Activated naive CD8-positive, alpha-beta T cell treated with anti-CD3 and anti-CD28 coated beads, Interleukin-2, amount 50 U/mL, for 24 hours (primary cell): Measurements from ENCODE around the gene ZNF22.

Experiments used
- ATAC-seq: fragments of 150-1000 bp; cut with Tn5 transposase; one replicate; pipeline ENCODE4 v1.10.0; 2021
- DNase-seq: peaks from one replicate; pipeline ENCODE4 v3.0.0; 2021
- H3K27ac Mint-ChIP-seq: one replicate; pipeline ENCODE4 v1.8.0; 2021; ENCODE audit warnings: mild to moderate bottlenecking, mixed read lengths
- H3K27me3 Mint-ChIP-seq: one replicate; pipeline ENCODE4 v1.8.0; 2021; ENCODE audit warnings: mixed read lengths
- H3K36me3 Mint-ChIP-seq: one replicate; pipeline ENCODE4 v1.8.0; 2021; ENCODE audit warnings: low read depth, mixed read lengths
- H3K4me1 Mint-ChIP-seq: one replicate; pipeline ENCODE4 v1.8.0; 2021; ENCODE audit warnings: mixed read lengths
- H3K4me3 Mint-ChIP-seq: one replicate; pipeline ENCODE4 v1.8.0; 2021; ENCODE audit warnings: mild to moderate bottlenecking, moderate library complexity, mixed read lengths
- H3K9me3 Mint-ChIP-seq: one replicate; pipeline ENCODE4 v1.8.0; 2021; ENCODE audit warnings: mixed read lengths

The ZNF22 gene

DNA sequence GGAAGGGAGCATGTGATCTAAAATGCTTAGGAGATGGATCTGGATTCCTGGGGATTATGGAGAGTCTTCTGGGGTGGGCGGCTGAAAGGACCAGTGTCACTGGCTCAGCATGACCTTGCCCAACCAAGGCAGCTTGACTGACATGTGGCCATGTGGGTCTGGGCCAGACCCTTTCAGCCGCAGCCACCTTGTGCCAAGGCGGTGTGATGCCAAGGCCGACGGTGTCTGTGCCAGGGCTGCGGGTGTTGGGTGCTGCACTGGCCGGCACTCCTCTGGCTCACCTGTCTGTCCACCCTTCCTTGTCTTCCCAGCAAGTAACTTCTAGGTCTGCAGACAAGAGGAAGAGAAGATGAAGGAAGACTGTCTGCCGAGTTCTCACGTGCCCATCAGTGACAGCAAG, 30.9 kb upstream of the ZNF22 start:
- H3K4me3 Mint-ChIP-seq: no peak overlapping the region
- DNase-seq (no peak), ATAC-seq (no peak)
- peaks cover 69% of the 10 kb centered on the region for H3K4me1 Mint-ChIP-seq
- no peaks in the 10 kb centered on the region for H3K36me3 Mint-ChIP-seq
- H3K27ac Mint-ChIP-seq: no peak overlapping the region
- H3K27me3 Mint-ChIP-seq: no peaks in the 10 kb centered on the region
- no peaks in the 10 kb centered on the region for H3K9me3 Mint-ChIP-seq

GRCh38 chr10:44970812-44971395, 29.8 kb upstream of the ZNF22 start:
- Mint-ChIP-seq H3K36me3 (no peaks in the 10 kb centered on the region), H3K27ac (no peak overlapping the region), H3K4me1 (peaks cover 63% of the 10 kb centered on the region), H3K27me3 (no peaks in the 10 kb centered on the region), H3K4me3 (no peak overlapping the region), H3K9me3 (no peaks in the 10 kb centered on the region)
- DNase-seq: no peak
- ATAC-seq: no peak

DNA sequence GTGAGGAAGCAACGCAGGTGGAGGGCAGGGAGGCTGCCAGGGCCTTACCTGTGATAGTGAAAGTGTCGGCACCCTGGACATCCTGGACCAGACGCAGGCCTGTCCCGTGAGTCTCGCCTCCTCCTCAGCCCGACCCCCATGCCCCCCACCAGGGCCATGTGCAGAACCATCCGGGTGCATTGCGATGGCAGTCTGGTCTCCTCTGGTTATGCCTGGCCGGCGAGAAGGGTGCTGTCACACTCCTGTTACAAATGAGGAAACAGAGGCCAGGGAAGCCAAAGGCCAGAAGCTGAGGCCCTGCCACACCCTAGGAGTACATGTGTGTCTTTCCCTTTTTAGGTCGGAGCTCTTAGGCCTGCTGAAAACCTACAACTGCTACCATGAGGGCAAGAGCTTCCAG, 29.3 kb upstream of the ZNF22 start:
- Mint-ChIP-seq H3K4me1 (peaks cover 60% of the 10 kb centered on the region), H3K4me3 (no peak overlapping the region), H3K27ac (no peak overlapping the region), H3K27me3 (no peaks in the 10 kb centered on the region), H3K36me3 (no peaks in the 10 kb centered on the region), H3K9me3 (no peaks in the 10 kb centered on the region)
- no peak for DNase-seq
- ATAC-seq: no peak

DNA sequence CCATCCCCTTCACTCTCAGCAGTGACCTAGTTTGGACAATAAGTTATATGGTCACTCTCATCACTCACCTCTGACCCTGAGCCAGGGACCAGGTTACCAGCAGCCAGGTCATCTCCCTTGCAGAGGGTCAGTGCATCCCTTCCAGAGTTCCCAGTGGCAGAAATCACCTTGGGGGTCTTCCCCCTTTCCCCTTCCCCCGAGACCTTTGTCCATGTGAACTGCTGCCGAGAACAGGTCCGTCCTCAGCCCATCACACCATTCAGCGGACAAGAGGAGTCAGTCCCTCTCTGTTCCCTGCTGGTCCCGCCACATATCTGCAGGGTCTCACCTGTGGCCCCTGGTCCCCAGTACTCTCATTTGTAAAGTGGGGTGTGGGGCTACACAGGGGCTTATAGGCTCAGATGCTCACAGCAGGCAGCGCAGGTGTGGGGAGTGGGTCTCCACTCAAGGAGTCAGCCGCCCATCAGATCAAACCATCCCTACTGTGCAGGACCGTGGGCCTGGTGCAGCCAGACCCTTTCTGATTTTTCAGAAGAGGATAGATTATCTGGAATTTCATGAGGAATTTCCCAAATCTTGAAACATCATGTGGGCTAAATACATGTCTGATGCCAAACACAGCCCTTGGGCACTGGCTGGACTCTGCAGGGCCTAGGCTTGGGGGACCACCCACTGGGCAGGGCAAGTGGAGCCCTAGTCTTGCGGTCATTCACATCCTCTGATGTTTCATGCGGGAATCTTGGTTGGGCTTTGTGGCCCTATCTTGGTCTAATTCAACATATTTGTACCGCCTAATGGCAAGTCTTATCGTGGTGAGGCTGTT, 28.6 kb upstream of the ZNF22 start:
- peaks cover 54% of the 10 kb centered on the region for H3K4me1 Mint-ChIP-seq
- H3K27ac Mint-ChIP-seq: no peak overlapping the region
- no peaks in the 10 kb centered on the region for H3K36me3 Mint-ChIP-seq
- ATAC-seq: no peak
- DNase-seq: no peak
- H3K27me3 Mint-ChIP-seq: no peaks in the 10 kb centered on the region
- no peaks in the 10 kb centered on the region for H3K9me3 Mint-ChIP-seq
- no peak overlapping the region for H3K4me3 Mint-ChIP-seq

DNA sequence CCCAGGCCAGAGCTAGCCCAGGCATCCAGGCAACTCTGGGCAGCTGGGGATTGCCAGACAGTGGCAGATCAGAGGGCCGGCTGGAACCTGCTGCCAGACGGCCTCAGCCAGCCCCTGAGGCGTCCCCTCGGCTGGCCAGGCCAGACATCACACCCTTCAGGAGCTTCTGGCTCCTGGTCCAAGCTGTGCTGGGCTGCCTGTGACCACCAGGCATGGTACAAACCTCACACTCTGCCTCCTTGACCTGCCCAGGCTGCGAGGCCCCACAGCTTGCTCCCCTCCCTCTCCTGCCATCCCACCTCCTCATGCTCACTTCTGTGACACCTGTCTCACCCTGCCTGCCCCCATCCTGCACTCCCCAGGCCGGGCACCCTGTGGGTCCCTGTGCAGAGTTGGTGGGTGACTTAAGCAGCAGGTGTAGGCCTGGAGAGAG, 27.8 kb upstream of the ZNF22 start:
- no peaks in the 10 kb centered on the region for H3K27me3 Mint-ChIP-seq
- ATAC-seq (no peak), DNase-seq (no peak)
- no peak overlapping the region for H3K4me3 Mint-ChIP-seq
- H3K4me1 Mint-ChIP-seq: peaks cover 47% of the 10 kb centered on the region
- H3K9me3 Mint-ChIP-seq: no peaks in the 10 kb centered on the region
- H3K36me3 Mint-ChIP-seq: no peaks in the 10 kb centered on the region
- peak overlapping the region; percentile 37 for H3K27ac Mint-ChIP-seq

- Mint-ChIP-seq H3K36me3 (no peaks in the 10 kb centered on the region), H3K9me3 (no peaks in the 10 kb centered on the region), H3K4me3 (peak overlapping the region; percentile 26), H3K27me3 (no peaks in the 10 kb centered on the region), H3K4me1 (peaks cover 41% of the 10 kb centered on the region), H3K27ac (peak overlapping the region; percentile 37)
- DNase-seq: peak; percentile 30
- ATAC-seq: no peak
Measured at GRCh38 chr10:44973323-44974081, 27.2 kb upstream of the ZNF22 start.

DNA sequence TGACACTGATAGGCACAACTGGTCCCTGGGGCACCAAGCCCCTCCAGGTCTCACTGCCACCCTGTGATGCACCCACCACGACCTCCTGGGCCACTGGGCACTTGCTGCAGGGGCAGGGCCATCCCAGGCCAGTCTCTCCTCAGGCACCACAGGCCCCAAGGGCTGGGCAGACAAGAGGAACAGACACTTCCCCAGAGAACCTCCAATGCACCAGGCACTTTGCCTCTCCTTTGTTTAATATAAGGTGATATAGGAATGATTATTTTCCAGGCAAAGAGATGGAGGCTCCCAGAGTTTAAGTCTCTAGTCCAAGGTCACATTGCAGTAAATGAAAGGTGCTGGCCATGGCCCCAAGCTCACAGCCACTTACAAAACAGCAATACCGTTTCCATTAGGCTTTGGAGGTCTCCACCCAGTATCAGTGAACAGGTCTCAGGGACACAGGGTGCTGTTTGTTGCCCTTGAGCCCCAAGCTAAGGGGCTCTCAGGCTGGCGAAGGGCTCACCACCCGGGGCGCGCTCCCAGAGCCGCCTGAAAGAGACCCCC, 26.6 kb upstream of the ZNF22 start:
- Mint-ChIP-seq H3K27ac (no peak overlapping the region), H3K9me3 (no peaks in the 10 kb centered on the region), H3K36me3 (no peaks in the 10 kb centered on the region), H3K4me3 (peak overlapping the region; percentile 61), H3K27me3 (no peaks in the 10 kb centered on the region), H3K4me1 (peaks cover 34% of the 10 kb centered on the region)
- no peak for ATAC-seq
- no peak for DNase-seq

DNA sequence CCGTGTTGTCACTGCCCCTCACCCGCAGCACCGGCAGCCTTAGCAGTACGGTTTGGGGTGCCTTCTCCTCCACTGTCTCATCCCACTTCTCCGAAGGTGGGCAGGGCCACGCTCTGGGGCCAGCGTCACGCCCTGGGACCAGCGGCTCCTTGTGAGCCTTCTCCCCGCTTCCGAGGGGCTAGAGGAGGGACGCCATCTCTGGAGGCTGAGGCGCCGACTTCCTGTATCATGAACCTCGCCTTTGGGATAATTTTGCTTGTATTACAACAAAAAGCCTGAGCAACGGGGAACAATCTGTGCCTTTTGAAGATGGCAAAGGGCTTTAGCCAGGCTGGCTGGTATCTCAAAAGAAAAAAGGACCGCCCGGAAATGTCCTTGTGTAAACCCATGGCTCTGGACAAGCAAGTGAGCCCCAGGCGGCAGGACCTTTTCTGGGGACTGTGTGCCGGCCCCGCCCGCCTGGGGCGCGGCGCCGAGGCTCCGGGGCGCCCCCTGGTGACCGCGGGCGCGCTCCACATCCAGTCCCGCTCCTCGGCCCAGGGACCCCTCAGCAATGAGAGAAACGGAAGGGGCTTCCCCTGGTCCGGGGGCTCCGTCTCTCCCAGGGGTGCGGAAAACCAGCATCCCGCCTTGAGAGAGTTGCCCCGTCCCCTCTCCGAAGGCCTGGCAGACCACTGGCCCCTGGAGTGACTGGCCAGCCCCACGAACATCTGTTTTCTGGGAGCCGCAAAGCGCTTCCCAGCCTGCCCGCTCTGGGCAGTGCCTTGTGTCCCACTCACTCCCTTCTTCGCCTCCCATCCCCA, 25.9 kb upstream of the ZNF22 start:
- Mint-ChIP-seq H3K36me3 (no peaks in the 10 kb centered on the region), H3K4me1 (peaks cover 27% of the 10 kb centered on the region)
- peak; percentile 76 for DNase-seq

DNA sequence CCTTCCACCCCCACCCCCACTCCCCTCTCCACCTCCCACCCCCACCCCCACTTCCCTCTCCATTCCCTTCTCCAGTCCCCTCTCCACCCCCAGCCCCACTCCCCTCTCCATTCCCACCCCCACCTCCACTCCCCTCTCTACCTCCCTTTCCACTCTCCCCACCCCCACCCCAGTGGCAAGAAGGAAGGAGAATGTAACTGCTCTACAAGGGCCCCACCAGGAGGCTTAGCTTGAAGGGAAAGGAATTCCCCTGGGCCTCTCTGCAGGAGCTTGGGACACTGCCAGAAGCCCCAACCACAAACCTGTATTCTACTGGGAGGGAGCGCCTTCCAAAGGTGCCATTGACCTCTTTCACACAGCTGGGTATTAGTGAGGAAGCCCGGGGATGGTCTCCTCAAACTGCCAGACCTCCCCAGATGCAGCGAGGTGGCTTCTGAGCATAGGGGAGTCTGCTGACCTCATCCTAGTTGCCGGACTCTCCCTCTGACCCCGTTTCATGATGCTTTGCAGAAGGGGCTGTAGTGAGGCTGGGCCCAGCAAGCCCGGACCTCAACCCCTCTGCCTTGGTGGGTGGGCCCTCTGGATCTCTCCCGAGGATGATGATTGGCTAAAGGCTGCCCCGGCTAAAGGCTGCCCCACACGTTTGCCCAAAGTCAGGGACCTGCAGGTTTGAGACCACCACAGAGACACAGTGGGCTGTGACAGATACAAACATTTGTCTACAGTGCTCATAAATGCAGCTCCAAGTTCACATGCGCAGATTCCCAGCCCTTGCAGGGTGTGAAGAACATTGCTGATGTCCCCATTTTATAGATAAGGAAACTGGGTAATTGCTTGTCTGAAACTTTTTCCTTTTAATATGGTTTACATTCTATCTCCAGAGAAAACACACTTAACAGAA, 25.0 kb upstream of the ZNF22 start:
- peaks cover 27% of the 10 kb centered on the region for H3K4me1 Mint-ChIP-seq
- no peak overlapping the region for H3K4me3 Mint-ChIP-seq

More for the DNA sequence above, 25.9 kb upstream of the ZNF22 start:
- H3K9me3 Mint-ChIP-seq: no peaks in the 10 kb centered on the region
- no peaks in the 10 kb centered on the region for H3K27me3 Mint-ChIP-seq
- peak; percentile 90 for ATAC-seq
- no peak overlapping the region for H3K27ac Mint-ChIP-seq
- H3K4me3 Mint-ChIP-seq: peak overlapping the region; percentile 61

GRCh38 chr10:44976352-44977198, 24.1 kb upstream of the ZNF22 start:
- Mint-ChIP-seq H3K4me1 (peaks cover 27% of the 10 kb centered on the region), H3K27ac (no peak overlapping the region), H3K27me3 (no peaks in the 10 kb centered on the region), H3K9me3 (no peaks in the 10 kb centered on the region), H3K4me3 (no peak overlapping the region), H3K36me3 (no peaks in the 10 kb centered on the region)
- no peak for DNase-seq
- no peak for ATAC-seq

More for the DNA sequence above, 25.0 kb upstream of the ZNF22 start:
- no peak overlapping the region for H3K27ac Mint-ChIP-seq
- DNase-seq (peak; percentile 22), ATAC-seq (no peak)
- no peaks in the 10 kb centered on the region for H3K9me3 Mint-ChIP-seq
- no peaks in the 10 kb centered on the region for H3K36me3 Mint-ChIP-seq
- H3K27me3 Mint-ChIP-seq: no peaks in the 10 kb centered on the region

- no peaks in the 10 kb centered on the region for H3K9me3 Mint-ChIP-seq
- H3K27ac Mint-ChIP-seq: no peak overlapping the region
- H3K4me1 Mint-ChIP-seq: peaks cover 26% of the 10 kb centered on the region
- DNase-seq (no peak), ATAC-seq (no peak)
- H3K27me3 Mint-ChIP-seq: no peaks in the 10 kb centered on the region
- H3K4me3 Mint-ChIP-seq: no peak overlapping the region
- H3K36me3 Mint-ChIP-seq: no peaks in the 10 kb centered on the region
Measured at GRCh38 chr10:44977287-44978212, 23.2 kb upstream of the ZNF22 start.

DNA sequence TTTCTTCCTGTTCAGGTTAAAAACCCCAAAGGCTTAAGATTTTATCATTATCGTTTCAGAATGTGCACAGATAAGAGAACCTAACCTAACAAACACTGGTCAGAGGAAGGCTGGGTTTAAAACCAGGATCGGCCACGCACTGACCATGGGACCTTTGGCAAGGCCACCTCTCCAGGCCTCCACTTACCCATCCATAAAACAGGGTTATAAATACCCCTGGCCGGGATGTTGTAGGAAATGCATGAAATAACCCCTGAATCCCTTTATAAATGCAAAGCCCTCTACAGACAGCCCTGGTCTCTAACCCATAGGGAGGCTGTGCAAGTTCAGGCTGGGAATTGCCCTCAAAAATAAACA, 22.5 kb upstream of the ZNF22 start:
- DNase-seq (no peak), ATAC-seq (no peak)
- Mint-ChIP-seq H3K36me3 (no peaks in the 10 kb centered on the region), H3K4me3 (no peak overlapping the region), H3K9me3 (no peaks in the 10 kb centered on the region), H3K4me1 (peaks cover 22% of the 10 kb centered on the region), H3K27ac (no peak overlapping the region), H3K27me3 (no peaks in the 10 kb centered on the region)
